H1 (cell line): ENCODE results near the gene DDX47. TPM values are rescaled to one million over a fixed set of nuclear protein-coding genes. Genes with fewer than 3 reads are reported as not detected.

Experiments
- CTCF ChIA-PET: fragments of 300-600 bp; sonication (Branson Sonifier 250); formaldehyde crosslinking; loops from one replicate; lab custom pipeline; 2021; ENCODE audit not compliant: partially characterized antibody; lab: Charles Lee
- POLR2A ChIA-PET: fragments of 300-600 bp; sonication (Branson Sonifier 250); formaldehyde crosslinking; loops from one replicate; lab custom pipeline; 2021; ENCODE audit warnings: inconsistent platforms; ENCODE audit not compliant: partially characterized antibody; lab: Charles Lee
- DNase-seq, 2 experiments: peaks; one replicate each; pipeline versions ENCODE4 v3.0.0 to v3.0.0-alpha.2; 2010 to 2022; ENCODE audit warnings: low spot score in 2 of 2, low read depth in 1 of 2, mixed read lengths in 1 of 2
- FAIRE-seq: peaks from 2 replicates; lab custom pipeline; 2011; peaks lifted over from hg19 to GRCh38; lab: Jason Lieb, UNC
- H2AFZ ChIP-seq: 2 replicates; pipeline ENCODE4 v1.8.1; 2012; ENCODE audit warnings: low read length, inconsistent platforms
- H2AK5ac ChIP-seq: 2 replicates; pipeline ENCODE4 v1.6.1; 2013; ENCODE audit warnings: low read depth, low read length
- H2BK120ac ChIP-seq: replicated peaks from 2 replicates; pipeline ENCODE3; 2013; ENCODE audit warnings: low read depth, low read length, inconsistent platforms
- H2BK12ac ChIP-seq: 2 replicates; pipeline ENCODE4 v1.6.1; 2013; ENCODE audit warnings: low read depth, low read length
- H2BK15ac ChIP-seq: 2 replicates; pipeline ENCODE4 v1.6.1; 2013; ENCODE audit warnings: low read length
- H2BK20ac ChIP-seq: 2 replicates; pipeline ENCODE4 v1.6.1; 2013; ENCODE audit warnings: low read length
- H2BK5ac ChIP-seq: 2 replicates; pipeline ENCODE4 v1.6.1; 2013; ENCODE audit warnings: low read depth, low read length
- H3K14ac ChIP-seq: 2 replicates; pipeline ENCODE4 v1.6.1; 2013; ENCODE audit warnings: inconsistent platforms; ENCODE audit not compliant: insufficient read length
- H3K18ac ChIP-seq: 2 replicates; pipeline ENCODE4 v1.6.1; 2013; ENCODE audit warnings: low read length; ENCODE audit errors: extremely low read depth
- H3K23ac ChIP-seq: 2 replicates; pipeline ENCODE4 v1.6.1; 2013; ENCODE audit warnings: inconsistent platforms; ENCODE audit not compliant: insufficient read length
- H3K23me2 ChIP-seq: 2 replicates; pipeline ENCODE4 v1.6.1; 2013; ENCODE audit warnings: low read depth, low read length
- H3K27ac ChIP-seq: 2 replicates; pipeline ENCODE4 v1.6.1; 2011; ENCODE audit warnings: low read depth, low read length, inconsistent platforms
- H3K27me3 ChIP-seq, 4 experiments: replicated peaks in 1 of 4; 1 replicate in 1 of 4; 2 replicates in 3 of 4; pipeline versions ENCODE4 v1.6.1 to v1.8.1; 2011 to 2013; ENCODE audit warnings: low read length in 3 of 4, mild to moderate bottlenecking in 3 of 4, inconsistent platforms in 2 of 4, mixed read lengths in 2 of 4, moderate library complexity in 1 of 4; ENCODE audit not compliant: control insufficient read depth in 3 of 4, insufficient read depth in 3 of 4; ENCODE audit errors: extremely low read depth in 1 of 4
- H3K36me3 ChIP-seq, 4 experiments: 2 replicates each; pipeline versions ENCODE4 v1.6.1 to v1.8.1; 2011 to 2013; ENCODE audit warnings: mild to moderate bottlenecking in 4 of 4, low read length in 3 of 4, moderate library complexity in 2 of 4, control low read depth in 1 of 4, inconsistent platforms in 1 of 4; ENCODE audit not compliant: insufficient read depth in 4 of 4, control insufficient read depth in 2 of 4
- H3K4ac ChIP-seq: replicated peaks from 2 replicates; pipeline ENCODE3; 2013; ENCODE audit warnings: low read length, low read depth, mixed read lengths, inconsistent platforms; ENCODE audit not compliant: insufficient read length
- H3K4me1 ChIP-seq, 4 experiments: replicated peaks in 1 of 4; 1 replicate in 1 of 4; 2 replicates in 3 of 4; pipeline versions ENCODE4 v1.6.1 to v1.8.1; 2011 to 2013; ENCODE audit warnings: low read length in 3 of 4, inconsistent platforms in 2 of 4, mixed read lengths in 1 of 4; ENCODE audit not compliant: insufficient read depth in 4 of 4, control insufficient read depth in 3 of 4
- H3K4me2 ChIP-seq, 2 experiments: 2 replicates each; pipeline versions ENCODE4 v1.6.1 to v1.8.1; 2011 to 2013; ENCODE audit warnings: low read depth in 2 of 2, low read length in 2 of 2, control low read depth in 1 of 2, inconsistent platforms in 1 of 2, mild to moderate bottlenecking in 1 of 2; ENCODE audit not compliant: insufficient read depth in 1 of 2
- H3K4me3 ChIP-seq, 4 experiments: fragments of 200-600, 300-600 bp in 1 of 4; sonication (generic), shearing (Covaris generic), sonication (Bioruptor Twin) in 1 of 4; 2 replicates each; pipeline versions ENCODE4 v1.5.1 to v1.8.1; 2011 to 2016; ENCODE audit warnings: low read length in 4 of 4, low read depth in 3 of 4, control low read depth in 2 of 4, inconsistent platforms in 2 of 4, mild to moderate bottlenecking in 2 of 4, mixed read lengths in 1 of 4, moderate library complexity in 1 of 4; ENCODE audit not compliant: insufficient read depth in 2 of 4; ENCODE audit errors: extremely low read depth in 1 of 4
- H3K56ac ChIP-seq: replicated peaks from 2 replicates; pipeline ENCODE3; 2013; ENCODE audit warnings: low read depth, mild to moderate bottlenecking, mixed read lengths, low read length, inconsistent platforms; ENCODE audit not compliant: insufficient read length
- H3K79me1 ChIP-seq: 2 replicates; pipeline ENCODE4 v1.6.1; 2013; ENCODE audit warnings: low read depth, low read length, control low read depth
- H3K79me2 ChIP-seq, 2 experiments: 2 replicates each; pipeline versions ENCODE4 v1.6.1 to v1.8.1; 2012 to 2013; ENCODE audit warnings: low read length in 2 of 2, mild to moderate bottlenecking in 2 of 2, inconsistent platforms in 1 of 2; ENCODE audit not compliant: insufficient read depth in 2 of 2, control insufficient read depth in 1 of 2
- H3K9ac ChIP-seq, 4 experiments: replicated peaks in 1 of 4; 1 replicate in 1 of 4; 2 replicates in 3 of 4; pipeline versions ENCODE4 v1.6.1 to v1.8.1; 2011 to 2013; ENCODE audit warnings: low read depth in 3 of 4, low read length in 3 of 4, control low read depth in 2 of 4, mild to moderate bottlenecking in 2 of 4, moderate library complexity in 2 of 4, inconsistent platforms in 1 of 4; ENCODE audit errors: extremely low read depth in 1 of 4
- H3K9me3 ChIP-seq, 2 experiments: 2 replicates each; pipeline versions ENCODE4 v1.6.1 to v1.8.1; 2012 to 2013; ENCODE audit warnings: mild to moderate bottlenecking in 2 of 2, moderate library complexity in 2 of 2, control low read depth in 1 of 2, inconsistent platforms in 1 of 2, low read depth in 1 of 2, low read length in 1 of 2, mixed read lengths in 1 of 2; ENCODE audit not compliant: insufficient read depth in 2 of 2
- H4K20me1 ChIP-seq, 2 experiments: replicated peaks in 1 of 2; 2 replicates each; pipeline versions ENCODE3 to v1.8.1; 2011 to 2013; ENCODE audit warnings: inconsistent platforms in 2 of 2, low read length in 2 of 2, mild to moderate bottlenecking in 1 of 2; ENCODE audit not compliant: insufficient read depth in 2 of 2, control insufficient read depth in 1 of 2
- H4K5ac ChIP-seq: 2 replicates; pipeline ENCODE4 v1.6.1; 2013; ENCODE audit warnings: low read length, low read depth, mixed read lengths, inconsistent platforms; ENCODE audit not compliant: insufficient read length
- H4K8ac ChIP-seq: 2 replicates; pipeline ENCODE4 v1.8.0; 2013; ENCODE audit warnings: mild to moderate bottlenecking, moderate library complexity, low read length, inconsistent platforms; ENCODE audit not compliant: insufficient read depth; ENCODE audit errors: extremely low read depth
- H4K91ac ChIP-seq: replicated peaks from 2 replicates; pipeline ENCODE3; 2013; ENCODE audit warnings: low read length, mixed read lengths, inconsistent platforms; ENCODE audit not compliant: insufficient read length
- BRCA1 ChIP-seq: IDR thresholded peaks from 2 replicates; pipeline ENCODE4 v1.6.1; 2012; ENCODE audit warnings: low read depth, low read length, improper control_type of control experiment
- CTBP2 ChIP-seq: IDR thresholded peaks from 2 replicates; pipeline ENCODE4 v1.7.0; 2011; ENCODE audit warnings: borderline replicate concordance, mild to moderate bottlenecking, moderate library complexity, mixed read lengths, low read length; ENCODE audit not compliant: insufficient read depth, insufficient read length
- EZH2 ChIP-seq: fragments of 200-600 bp; sonication (generic); IDR thresholded peaks from 2 replicates; pipeline ENCODE4 v1.7.1; 2012; ENCODE audit warnings: low read depth, mild to moderate bottlenecking, moderate library complexity, low read length, inconsistent platforms; ENCODE audit not compliant: severe bottlenecking
- GTF2F1 ChIP-seq: IDR thresholded peaks from 2 replicates; pipeline ENCODE4 v1.6.1; 2012; ENCODE audit warnings: low read depth, low read length, improper control_type of control experiment, borderline replicate concordance
- KDM4A ChIP-seq: IDR thresholded peaks from one replicate; pipeline ENCODE4 v1.7.1; 2012; ENCODE audit warnings: low read depth, mild to moderate bottlenecking, moderate library complexity, low read length, inconsistent platforms; ENCODE audit not compliant: severe bottlenecking
- NRF1 ChIP-seq: IDR thresholded peaks from 2 replicates; pipeline ENCODE4 v1.6.1; 2011; ENCODE audit warnings: mild to moderate bottlenecking, low read depth, low read length, improper control_type of control experiment
- RXRA ChIP-seq: IDR thresholded peaks from 2 replicates; pipeline ENCODE4 v1.6.1; 2011; ENCODE audit warnings: low read depth, mild to moderate bottlenecking, low read length, moderate library complexity; ENCODE audit not compliant: insufficient read depth
- SIX5 ChIP-seq: IDR thresholded peaks from 2 replicates; pipeline ENCODE4 v1.6.1; 2011; ENCODE audit warnings: mild to moderate bottlenecking, low read depth, low read length
- SP4 ChIP-seq: IDR thresholded peaks from 2 replicates; pipeline ENCODE4 v1.6.1; 2012; ENCODE audit warnings: low read length, inconsistent platforms
- ZNF274 ChIP-seq: IDR thresholded peaks from 2 replicates; pipeline ENCODE4 v1.7.0; 2012; ENCODE audit warnings: low read length, borderline replicate concordance; ENCODE audit errors: extremely low read depth
- WGBS, 2 experiments: shearing (Covaris generic) in 1 of 2; methylation state at CpG; one replicate each; pipeline versions ENCODE4 v1.1.6 to v1.1.7; 2013 to 2015; ENCODE audit warnings: low lambda C conversion rate in 2 of 2, mixed read lengths in 2 of 2, inconsistent platforms in 1 of 2, low coverage in 1 of 2, missing lambda C conversion rate in 1 of 2; ENCODE audit not compliant: insufficient replicate concordance in 2 of 2, insufficient coverage in 1 of 2, insufficient read length in 1 of 2; ENCODE audit errors: extremely low coverage in 1 of 2, missing lambda C conversion rate in 1 of 2; 5-methylcytosine and 5-hydroxymethylcytosine counted together
- polyA plus RNA-seq, 7 experiments: library from polyadenylated mRNA; depleted of rRNA in 3 of 7; stranded (reverse) in 5 of 7; unstranded in 2 of 7; fragments of >200 nt in 5 of 7; fragments of 200-250 nt in 2 of 7; gene quantifications; 1 replicate in 5 of 7; 2 replicates in 1 of 7; 4 replicates in 1 of 7; pipeline versions ENCODE4 v1.2.1 to v1.2.3, GENCODE V29; 2011 to 2013; ENCODE audit warnings: missing spikeins in 2 of 7, mixed read lengths in 2 of 7
- total RNA-seq: library from RNA; stranded (reverse); fragmentation: NEBNext Ultra II Directional; extraction: Animal tissue kit (Norgen Biotek cat#: 25700); gene quantifications from 2 replicates; pipeline ENCODE4 v1.2.1, GENCODE V29; 2021

DDX47 gene
- total and polyA plus RNA-seq, 2 of the 8 experiments (the other 6 are each of a cell fraction or from before 2014, with no cell fraction given), result 54.4 to 74.2 TPM

DNA sequence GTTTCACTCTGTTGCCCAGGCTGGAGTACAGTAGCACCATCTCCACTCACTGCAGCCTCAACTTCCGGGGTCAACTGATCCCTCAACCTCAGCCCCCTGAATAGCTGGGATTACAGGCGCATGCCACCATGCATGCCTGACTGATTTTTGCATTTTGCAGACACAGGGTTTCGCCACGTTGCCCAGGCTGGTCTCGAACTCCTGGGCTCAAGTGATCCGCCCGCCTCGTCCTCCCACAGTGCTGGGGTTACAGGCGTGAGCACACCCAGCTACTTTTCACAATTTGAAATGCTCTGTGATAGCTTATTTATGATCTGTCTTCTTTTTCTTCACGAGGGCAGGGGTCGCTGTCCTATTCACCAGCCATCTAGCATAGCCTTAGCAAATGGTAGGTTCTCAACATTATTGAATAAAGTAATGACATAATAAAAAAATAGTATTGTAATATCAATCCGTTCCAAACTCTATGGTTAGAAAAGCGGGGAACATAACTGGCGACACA, 477 bp upstream of the DDX47 start:
- H3K4ac ChIP-seq, result no peak overlapping the region
- no peaks in the 10 kb centered on the region; the same call in 1 of the 2 replicates for H3K23me2 ChIP-seq
- H2BK20ac ChIP-seq, result no peak overlapping the region
- H3K14ac ChIP-seq, result no peak overlapping the region
- no peak overlapping the region for H3K9ac ChIP-seq
- H3K4me2 ChIP-seq, result peak overlapping the region; percentile 41 to 52; a peak in 3 of 4 replicates
- no peak overlapping the region for H2BK120ac ChIP-seq
- ChIA-PET CTCF (interaction anchor here (0.6 to 9.8 kb wide), 18 partner anchors 9 to 400 kb away, joined by 3 to 55 read pairs (median 4); no protein-coding TSS in a partner anchor), POLR2A (interaction anchor here (1.3 to 2.3 kb wide), 2 partner anchors 25 to 93 kb away, joined by 4 to 8 read pairs; no protein-coding TSS in a partner anchor)
- H2BK15ac ChIP-seq, result no peak overlapping the region
- peak overlapping the region; percentile 60; the same call in 1 of the 2 replicates for H2AFZ ChIP-seq
- no peak overlapping the region for H3K18ac ChIP-seq
- peak overlapping the region in 1 of 4 experiments; percentile 91; a peak in 1 of 8 replicates for H3K4me3 ChIP-seq
- no peak overlapping the region for H3K23ac ChIP-seq
- H2AK5ac ChIP-seq, result no peak overlapping the region
- no peaks in the 10 kb centered on the region for H3K27me3 ChIP-seq
- H4K91ac ChIP-seq, result no peak overlapping the region
- TF ChIP-seq BRCA1 (no peak), KDM4A (no peak), SP4 (no peak), EZH2 (no peak), NRF1 (no peak), RXRA (no peak), GTF2F1 (no peak), ZNF274 (no peak), CTBP2 (no peak), SIX5 (no peak)
- no peak overlapping the region for H2BK12ac ChIP-seq
- H3K79me2 ChIP-seq, result peaks cover 6 to 44% of the 10 kb centered on the region in 2 experiments; a peak in 3 of 4 replicates
- H3K56ac ChIP-seq, result no peak overlapping the region
- no peak overlapping the region for H4K5ac ChIP-seq
- no peaks in the 10 kb centered on the region; the same call in none of the 2 replicates for H3K79me1 ChIP-seq
- no peaks in the 10 kb centered on the region; a peak in 1 of 7 replicates for H3K4me1 ChIP-seq
- H4K20me1 ChIP-seq, result peaks cover 0 to 3% of the 10 kb centered on the region in 2 experiments
- FAIRE-seq (no peak), DNase-seq (no peak)
- no peak overlapping the region for H4K8ac ChIP-seq
- H3K36me3 ChIP-seq, result peaks cover 0 to 11% (median 0%) of the 10 kb centered on the region in 4 experiments; a peak in 2 of 8 replicates
- 65% methylated on average over 14 of the region's 14 CpGs; no CpG with 5 or more reads in 1 of the 2 experiments for WGBS, 2 experiments
- no peak overlapping the region for H2BK5ac ChIP-seq
- no peak overlapping the region for H3K27ac ChIP-seq
- no peaks in the 10 kb centered on the region for H3K9me3 ChIP-seq
